K562 (cell line): ENCODE results near the gene UBL7. TPM values are rescaled to one million over a fixed set of nuclear protein-coding genes. Genes with fewer than 3 reads are reported as not detected.

ENCODE experiments used
- ARID1B ChIP-seq: fragments of 450-650 bp; IDR thresholded peaks from 2 replicates; pipeline ENCODE4 v1.6.1; 2016; ENCODE audit warnings: antibody characterized with exemption, mild to moderate bottlenecking, inconsistent platforms
- CHD7 ChIP-seq: fragments of 200-600 bp; sonication (generic); IDR thresholded peaks from one replicate; pipeline ENCODE4 v1.6.1; 2012; ENCODE audit warnings: mild to moderate bottlenecking, low read depth, low read length, inconsistent platforms
- DEAF1 ChIP-seq: fragments of 450-650 bp; formaldehyde crosslinking; IDR thresholded peaks from 2 replicates; pipeline ENCODE4 v1.4.0; 2020; ENCODE audit warnings: mild to moderate bottlenecking, moderate library complexity
- ERF ChIP-seq: fragments of 450-650 bp; formaldehyde crosslinking; IDR thresholded peaks from 2 replicates; pipeline ENCODE4 v1.4.0; 2020; ENCODE audit warnings: mild to moderate bottlenecking, mixed read lengths
- NCOA6 ChIP-seq: fragments of 450-650 bp; IDR thresholded peaks from 2 replicates; pipeline ENCODE4 v1.6.1; 2017; ENCODE audit warnings: mild to moderate bottlenecking
- NFXL1 ChIP-seq: fragments of 450-650 bp; formaldehyde crosslinking; IDR thresholded peaks from 2 replicates; pipeline ENCODE4 v1.4.0; 2021; ENCODE audit warnings: mild to moderate bottlenecking
- NFYB ChIP-seq: IDR thresholded peaks from 2 replicates; pipeline ENCODE4 v1.6.1; 2011; ENCODE audit warnings: mild to moderate bottlenecking, moderate library complexity; ENCODE audit not compliant: insufficient read length; ENCODE audit errors: extremely low read depth
- NONO ChIP-seq, 2 experiments: fragments of 200-400 bp in 1 of 2; fragments of 450-650 bp in 1 of 2; formaldehyde crosslinking in 1 of 2; IDR thresholded peaks; 2 replicates each; pipeline ENCODE4 v1.6.1; 2017; ENCODE audit warnings: low read depth in 2 of 2, mild to moderate bottlenecking in 2 of 2, moderate library complexity in 2 of 2, low read length in 1 of 2
- RB1 ChIP-seq: fragments of 450-650 bp; IDR thresholded peaks from 2 replicates; pipeline ENCODE4 v1.6.1; 2017; ENCODE audit warnings: low read depth, mild to moderate bottlenecking
- ZBTB2 ChIP-seq: fragments of 450-650 bp; IDR thresholded peaks from 2 replicates; pipeline ENCODE4 v1.6.1; 2016; ENCODE audit warnings: antibody characterized with exemption
- ZFP1 ChIP-seq: fragments of 450-650 bp; formaldehyde crosslinking; IDR thresholded peaks from 2 replicates; pipeline ENCODE4 v1.4.0; 2020; ENCODE audit warnings: mild to moderate bottlenecking, mixed read lengths
- ZKSCAN3 ChIP-seq: fragments of 250-450 bp; sonication (Bioruptor Pico); IDR thresholded peaks from 2 replicates; pipeline ENCODE4 v1.4.0; 2020
- ZNF282 ChIP-seq: sonication (generic); formaldehyde crosslinking; IDR thresholded peaks from 2 replicates; pipeline ENCODE4 v1.8.1; 2023; ENCODE audit warnings: missing genetic modification reagents
- ZNF561 ChIP-seq: fragments of 450-650 bp; formaldehyde crosslinking; conservative IDR thresholded peaks from 2 replicates; pipeline ENCODE4 v1.4.0; 2020; ENCODE audit warnings: mild to moderate bottlenecking, moderate library complexity
- ZNF668 ChIP-seq: fragments of 250-450 bp; sonication (Bioruptor Pico); IDR thresholded peaks from 2 replicates; pipeline ENCODE4 v1.8.0; 2022; ENCODE audit warnings: mild to moderate bottlenecking, inconsistent platforms
- polyA plus RNA-seq, 8 experiments: library from polyadenylated mRNA; depleted of rRNA in 4 of 8; stranded (reverse) in 5 of 8; unstranded in 3 of 8; fragments of >200 nt; fragmentation: Nextera tagmentation in 2 of 8; fragmentation: Illumina TruSeq in 1 of 8; extraction: Ambion mirVana in 2 of 8; extraction: Trizol in 1 of 8; gene quantifications; 2 replicates each; pipeline versions ENCODE4 v1.2.1 to v1.2.3, GENCODE V29; 2011 to 2014; ENCODE audit warnings: inconsistent platforms in 1 of 8, missing spikeins in 1 of 8
- total RNA-seq, 7 experiments: library from RNA; depleted of rRNA in 6 of 7; stranded (reverse); fragments of >200 nt in 6 of 7; fragmentation: Illumina TruSeq in 2 of 7; extraction: Trizol in 2 of 7; gene quantifications; 2 replicates each; pipeline versions ENCODE4 v1.2.1 to v1.2.3, GENCODE V29; 2011 to 2021; ENCODE audit warnings: low replicate concordance in 1 of 7

The UBL7 gene
- total and polyA plus RNA-seq, 9 of the 15 experiments (the other 6 are each of a cell fraction or from before 2014, with no cell fraction given) = 19.2 to 63.4 (median 44.9) TPM

- no peak for TF ChIP-seq CHD7
- TF ChIP-seq NFYB = no peak
- TF ChIP-seq NFXL1 = no peak
- TF ChIP-seq ZFP1 (CRISPR knock-in tag) = no peak
- TF ChIP-seq ZKSCAN3 = no peak
- TF ChIP-seq ZNF282 (CRISPR knock-in tag) = no peak
- TF ChIP-seq NONO (IDR thresholded peaks at IDR 0.05; ENCODE audit: low read depth in 2 of 2, low read length in 1 of 2) = peak in 1 of 2 experiments; percentile 30; a peak in 1 of 4 replicates
- TF ChIP-seq ARID1B = 0 out of 2 replicates have a peak, but pooled peaks have one; percentile 3
- peak; percentile 35; the same call in 1 of the 2 replicates for TF ChIP-seq ZNF668 (CRISPR knock-in tag)
- TF ChIP-seq RB1 = peak; percentile 62; the same call in 1 of the 2 replicates
- TF ChIP-seq ZBTB2 = no peak
- TF ChIP-seq ZNF561 (CRISPR knock-in tag) = no peak
- TF ChIP-seq ERF (CRISPR knock-in tag) = no peak
- no peak for TF ChIP-seq NCOA6
- TF ChIP-seq DEAF1 (CRISPR knock-in tag) = peak; percentile 99
Observed at GRCh38 chr15:74438721-74439316, 22.1 kb downstream of the UBL7 start (continued).
